ENCODE results near the gene AP1B1.
"Not testable (repeated sequence)": the region's sequence is repeated elsewhere in the genome, so short reads cannot be mapped to it uniquely, and the experiment has no call there.

The AP1B1 gene

GRCh38 chr22:29348041-29348440, 40.3 kb downstream of the AP1B1 start:
- DNase-seq: peak; percentile 27

- DNase-seq: peak; percentile 95
Observed at GRCh38 chr22:29346659-29347058, 41.7 kb downstream of the AP1B1 start.

GRCh38 chr22:29345932-29346331, 42.4 kb downstream of the AP1B1 start:
- DNase-seq: peak; percentile 53

- DNase-seq: not testable (repeated sequence)
Observed at GRCh38 chr22:29344889-29345288, 43.5 kb downstream of the AP1B1 start.

- peak; percentile 79 for DNase-seq
Observed at GRCh38 chr22:29344137-29344536, 44.2 kb downstream of the AP1B1 start.

GRCh38 chr22:29343313-29343805, 45.0 kb downstream of the AP1B1 start:
- DNase-seq: peak; percentile 99

- peak; percentile 29 for DNase-seq
Observed at GRCh38 chr22:29342577-29343312, 45.6 kb downstream of the AP1B1 start.

- DNase-seq: no peak
Observed at GRCh38 chr22:29342177-29342576, 46.2 kb downstream of the AP1B1 start.

- DNase-seq: no peak
Observed at GRCh38 chr22:29341849-29342127, 46.6 kb downstream of the AP1B1 start.

- DNase-seq: no peak
Observed at GRCh38 chr22:29341056-29341848, 47.1 kb downstream of the AP1B1 start.

- no peak for DNase-seq
Observed at GRCh38 chr22:29340566-29340965, 47.8 kb downstream of the AP1B1 start.

GRCh38 chr22:29339381-29340235, 48.8 kb downstream of the AP1B1 start:
- no peak for DNase-seq

- no peak for DNase-seq
Observed at GRCh38 chr22:29338398-29338797, 50.0 kb downstream of the AP1B1 start.

- no peak for DNase-seq
Observed at GRCh38 chr22:29337631-29338284, 50.6 kb downstream of the AP1B1 start.

- no peak for DNase-seq
Observed at GRCh38 chr22:29336751-29337490, 51.4 kb downstream of the AP1B1 start.

GRCh38 chr22:29335656-29336055, 52.7 kb downstream of the AP1B1 start:
- no peak for DNase-seq

- no peak for DNase-seq
Observed at GRCh38 chr22:29334696-29335344, 53.5 kb downstream of the AP1B1 start.

GRCh38 chr22:29334148-29334547, 54.2 kb downstream of the AP1B1 start:
- DNase-seq: no peak

GRCh38 chr22:29332886-29333496, 55.4 kb downstream of the AP1B1 start:
- DNase-seq: no peak

- DNase-seq: no peak
Observed at GRCh38 chr22:29331658-29332300, 56.6 kb downstream of the AP1B1 start.

GRCh38 chr22:29331213-29331612, 57.2 kb downstream of the AP1B1 start:
- DNase-seq: no peak
